ENCODE results near the gene TXNDC2.
"Not testable (repeated sequence)": the region's sequence is repeated elsewhere in the genome, so short reads cannot be mapped to it uniquely, and the experiment has no call there.

TXNDC2 gene

DNA sequence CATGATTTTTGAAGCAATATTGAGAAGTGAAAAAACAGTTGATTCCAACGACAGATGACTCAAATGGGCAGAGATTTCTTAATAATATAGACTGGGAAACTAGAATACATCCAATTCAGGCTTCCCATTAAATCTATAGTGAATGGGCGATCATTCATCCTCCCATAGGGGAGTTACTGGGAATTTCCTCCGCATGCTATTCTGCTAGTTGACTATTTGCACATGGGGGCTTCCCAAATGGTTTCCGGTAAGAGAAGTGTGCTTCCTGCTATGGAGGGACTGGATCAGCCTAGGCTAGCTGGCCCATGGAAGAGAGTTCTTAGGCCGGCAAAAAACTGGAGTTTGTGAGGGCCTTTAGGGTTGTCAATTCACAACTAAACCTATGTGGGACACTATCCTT lies 25.5 kb downstream of the TXNDC2 start:
- no peak overlapping the region for H3K27ac Mint-ChIP-seq
- H3K9me3 Mint-ChIP-seq = no peaks in the 10 kb centered on the region
- H3K27me3 Mint-ChIP-seq = peaks cover 3% of the 10 kb centered on the region
- no peaks in the 10 kb centered on the region for H3K36me3 Mint-ChIP-seq
- H3K4me3 Mint-ChIP-seq = no peak overlapping the region
- H3K4me1 Mint-ChIP-seq = peaks cover 22% of the 10 kb centered on the region

DNA sequence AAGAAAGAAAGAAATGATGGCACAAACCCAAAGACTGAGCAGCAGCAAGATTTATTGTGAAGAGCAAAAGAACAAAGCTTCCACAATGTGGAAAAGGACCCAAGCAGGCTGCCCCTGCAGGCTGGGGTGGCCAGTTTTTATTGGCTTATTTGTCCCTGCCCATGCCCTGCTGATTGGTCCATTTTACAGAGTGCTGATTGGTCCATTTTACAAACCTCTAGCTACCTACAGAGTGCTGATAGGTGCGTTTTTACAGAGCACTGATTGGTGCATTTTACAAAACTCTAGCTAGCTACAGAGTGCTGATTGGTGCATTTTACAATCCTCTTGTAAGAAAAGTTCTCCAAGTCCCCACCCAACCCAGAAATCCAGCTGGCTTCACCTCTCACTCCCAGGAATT lies 26.5 kb downstream of the TXNDC2 start:
- not testable (repeated sequence) for H3K36me3 Mint-ChIP-seq, H3K4me3 Mint-ChIP-seq, H3K27me3 Mint-ChIP-seq, H3K9me3 Mint-ChIP-seq, H3K27ac Mint-ChIP-seq
- peaks cover 29% of the 10 kb centered on the region for H3K4me1 Mint-ChIP-seq

DNA sequence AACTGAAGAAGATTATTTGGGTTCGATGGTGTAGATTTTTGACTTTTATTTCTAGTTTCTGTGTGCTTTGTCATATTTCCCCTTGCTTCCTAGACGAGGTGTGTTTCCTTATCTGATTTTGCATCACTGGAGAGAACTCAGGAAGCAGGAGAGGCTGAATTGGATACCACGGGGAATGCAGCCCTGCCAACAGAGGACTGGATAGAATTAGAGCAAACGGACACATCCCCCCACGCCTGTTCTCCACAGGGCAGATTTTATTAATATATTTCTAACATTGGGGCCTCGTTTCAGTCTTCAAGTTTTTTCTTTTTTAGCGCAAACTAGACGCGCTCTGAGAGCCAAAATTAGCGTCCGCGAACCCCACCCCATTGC lies 27.4 kb downstream of the TXNDC2 start:
- H3K27me3 Mint-ChIP-seq = no peaks in the 10 kb centered on the region
- H3K27ac Mint-ChIP-seq = peak overlapping the region; percentile 97
- H3K9me3 Mint-ChIP-seq = no peaks in the 10 kb centered on the region
- peak overlapping the region; percentile 93 for H3K4me3 Mint-ChIP-seq
- H3K36me3 Mint-ChIP-seq = no peaks in the 10 kb centered on the region
- peaks cover 29% of the 10 kb centered on the region for H3K4me1 Mint-ChIP-seq

DNA sequence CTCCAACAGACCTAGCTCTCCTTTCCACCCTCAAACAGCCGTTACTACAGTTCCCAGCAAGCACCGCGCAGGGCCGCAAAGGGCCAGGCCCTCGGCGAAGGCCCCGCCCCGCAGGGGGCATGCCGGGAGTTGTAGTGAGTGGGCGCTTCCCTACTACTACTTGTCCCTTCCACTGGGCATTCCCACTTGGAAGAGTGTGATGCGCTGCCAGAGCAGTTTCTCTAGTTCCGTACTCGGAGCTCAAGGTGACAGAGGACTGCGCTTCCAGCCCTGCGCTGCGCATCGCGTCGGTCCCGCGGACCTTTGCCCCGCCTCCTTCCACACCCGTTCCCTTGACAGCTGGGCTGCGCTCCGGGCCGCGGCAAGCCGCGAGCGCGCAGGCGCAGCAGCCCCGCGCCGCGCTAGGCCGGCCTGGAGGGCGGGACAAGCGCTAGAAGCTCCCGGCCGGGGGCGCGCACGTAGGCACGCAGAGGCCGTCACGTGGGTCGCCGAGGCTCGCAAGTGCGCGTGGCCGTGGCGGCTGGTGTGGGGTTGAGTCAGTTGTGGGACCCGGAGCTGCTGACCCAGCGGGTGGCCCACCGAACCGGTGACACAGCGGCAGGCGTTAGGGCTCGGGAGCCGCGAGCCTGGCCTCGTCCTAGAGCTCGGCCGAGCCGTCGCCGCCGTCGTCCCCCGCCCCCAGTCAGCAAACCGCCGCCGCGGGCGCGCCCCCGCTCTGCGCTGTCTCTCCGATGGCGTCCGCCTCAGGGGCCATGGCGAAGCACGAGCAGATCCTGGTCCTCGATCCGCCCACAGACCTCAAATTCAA lies 28.0 kb downstream of the TXNDC2 start, which contains the start of gene VAPA:
Gene VAPA (plus strand): TSS at position 491 of the 808 bp plus-strand sequence. CDS start 241 bp downstream, at position 732.
- Mint-ChIP-seq H3K27me3 (no peaks in the 10 kb centered on the region), H3K4me1 (peaks cover 29% of the 10 kb centered on the region), H3K4me3 (peak within 1 kb of the TSS; percentile 97), H3K9me3 (no peaks in the 10 kb centered on the region), H3K36me3 (no peaks in the 10 kb centered on the region), H3K27ac (peak within 1 kb of the TSS; percentile 97)

DNA sequence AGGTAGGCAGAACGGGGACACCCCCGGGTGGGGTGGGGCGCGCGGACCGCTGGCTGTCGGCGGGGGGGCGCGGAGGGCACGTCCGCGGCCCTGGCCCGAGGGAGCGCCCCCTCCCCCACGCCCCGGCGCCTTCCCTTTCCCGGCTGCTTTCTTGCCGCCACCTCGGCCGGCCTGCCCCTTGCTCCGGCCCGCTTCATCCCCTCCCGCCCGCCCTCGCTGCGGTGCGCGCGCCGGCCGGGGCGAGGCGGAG lies 28.5 kb downstream of the TXNDC2 start:
- Mint-ChIP-seq H3K36me3 (no peaks in the 10 kb centered on the region), H3K27me3 (no peaks in the 10 kb centered on the region), H3K9me3 (no peaks in the 10 kb centered on the region), H3K4me1 (peaks cover 29% of the 10 kb centered on the region), H3K27ac (no peak overlapping the region), H3K4me3 (peak overlapping the region; percentile 93)

DNA sequence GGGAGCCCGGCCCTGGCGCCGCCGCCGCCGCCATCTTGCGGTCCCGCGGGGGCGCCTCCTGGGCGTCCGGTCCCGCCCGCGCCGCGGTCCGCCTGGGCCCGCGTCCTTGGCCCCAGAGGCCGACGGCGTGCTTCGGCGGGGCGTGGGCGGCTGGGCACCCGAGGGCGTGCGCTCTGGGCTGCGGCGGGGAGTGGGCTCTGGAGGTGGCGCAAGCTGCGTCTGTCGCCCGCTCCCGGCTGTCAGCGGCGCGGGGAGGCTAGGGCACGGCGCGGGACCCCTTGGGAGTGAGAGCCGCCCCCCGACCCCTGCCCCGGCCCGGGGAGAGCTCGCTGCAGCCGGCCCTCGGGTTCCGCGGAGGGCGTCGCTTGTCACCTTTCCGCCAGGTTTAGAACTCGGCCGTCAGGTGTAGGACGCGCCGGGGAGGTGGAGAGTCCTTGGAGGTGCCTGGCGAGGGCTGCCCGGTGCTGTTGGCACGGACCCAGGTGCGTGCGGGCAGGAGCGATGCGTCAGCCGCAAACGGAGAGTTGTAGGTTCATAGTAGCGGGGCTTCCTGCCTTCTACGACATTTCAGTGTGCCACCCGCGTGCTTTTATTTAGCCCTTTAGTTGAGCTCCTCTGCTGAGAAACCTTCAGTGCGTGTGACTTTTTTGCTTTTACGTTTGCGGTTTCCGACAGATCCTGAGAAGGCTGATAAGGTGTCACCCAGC lies 29.0 kb downstream of the TXNDC2 start:
- H3K9me3 Mint-ChIP-seq = no peaks in the 10 kb centered on the region
- peaks cover 29% of the 10 kb centered on the region for H3K4me1 Mint-ChIP-seq
- H3K27me3 Mint-ChIP-seq = no peaks in the 10 kb centered on the region
- H3K27ac Mint-ChIP-seq = peak overlapping the region; percentile 96
- no peaks in the 10 kb centered on the region for H3K36me3 Mint-ChIP-seq
- peak overlapping the region; percentile 97 for H3K4me3 Mint-ChIP-seq

DNA sequence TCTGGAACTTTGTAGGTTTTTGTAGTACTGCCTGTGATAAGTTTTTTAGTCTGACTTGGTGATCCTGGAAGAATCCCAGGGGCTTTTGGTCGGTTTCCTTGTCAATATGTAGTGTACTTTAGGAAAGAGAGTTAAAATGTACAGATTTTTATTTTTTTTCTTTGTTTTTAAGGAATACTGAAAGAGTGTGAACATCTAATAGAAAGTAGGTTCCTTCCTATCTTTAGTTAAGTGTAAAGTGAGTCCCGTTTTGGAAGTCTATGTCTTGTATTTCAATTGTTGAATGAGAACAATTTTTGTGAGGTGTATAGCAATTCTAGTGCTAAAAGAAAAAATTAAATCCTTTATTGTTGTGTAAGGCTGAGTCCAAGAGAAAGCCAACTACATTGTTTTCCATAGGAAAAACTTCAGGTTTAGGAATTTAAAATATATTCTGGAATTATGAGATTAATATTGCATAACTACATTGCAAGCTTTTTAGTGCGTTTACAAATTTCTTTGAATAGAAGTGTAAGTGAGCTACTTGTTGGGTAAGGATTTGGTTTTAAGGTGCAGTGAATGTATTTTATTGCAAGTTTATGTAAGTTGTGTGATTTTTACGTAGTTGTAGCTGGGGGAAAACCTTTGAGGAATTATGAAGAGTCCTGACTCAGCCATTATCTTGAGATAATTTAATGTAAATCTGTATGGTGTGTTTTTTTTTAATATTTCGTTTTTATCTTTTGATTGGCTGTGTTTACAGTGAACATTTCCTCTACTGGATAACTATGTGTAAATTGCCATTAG lies 29.7 kb downstream of the TXNDC2 start:
- no peaks in the 10 kb centered on the region for H3K36me3 Mint-ChIP-seq

DNA sequence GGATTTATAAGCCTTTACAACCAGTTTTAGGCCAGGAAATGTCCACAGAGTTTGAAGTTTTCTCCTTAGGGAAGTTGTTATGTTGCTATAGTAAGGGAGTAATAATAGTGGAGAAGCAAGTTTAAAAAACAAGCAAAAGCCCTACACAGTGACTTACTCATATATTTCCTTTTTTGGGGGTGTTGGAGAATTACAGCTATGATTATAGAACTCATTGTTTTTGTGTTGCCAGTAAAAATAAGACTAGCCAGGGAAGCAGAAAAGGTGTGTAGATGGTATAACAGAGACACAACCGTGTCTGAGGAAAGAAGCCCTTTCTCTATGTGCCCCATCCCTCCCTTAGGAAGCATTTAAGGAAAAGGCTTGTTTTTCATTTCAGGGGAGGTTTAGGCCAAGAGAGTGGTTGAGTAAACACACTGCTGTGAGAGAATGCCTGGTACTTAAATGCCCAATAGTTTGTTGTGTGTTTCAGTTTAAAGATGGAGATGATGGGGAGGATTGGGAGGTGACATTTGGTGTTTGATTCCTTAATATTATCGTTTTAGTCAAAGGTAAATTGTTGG lies 30.4 kb downstream of the TXNDC2 start:
- Mint-ChIP-seq H3K4me1 (peaks cover 29% of the 10 kb centered on the region), H3K9me3 (no peaks in the 10 kb centered on the region), H3K4me3 (peak overlapping the region; percentile 97), H3K27ac (peak overlapping the region; percentile 84), H3K36me3 (no peaks in the 10 kb centered on the region), H3K27me3 (no peaks in the 10 kb centered on the region)

More for the DNA sequence above, 29.7 kb downstream of the TXNDC2 start:
- peaks cover 29% of the 10 kb centered on the region for H3K4me1 Mint-ChIP-seq
- H3K4me3 Mint-ChIP-seq = peak overlapping the region; percentile 97
- H3K27ac Mint-ChIP-seq = peak overlapping the region; percentile 96
- H3K27me3 Mint-ChIP-seq = no peaks in the 10 kb centered on the region
- H3K9me3 Mint-ChIP-seq = no peaks in the 10 kb centered on the region

DNA sequence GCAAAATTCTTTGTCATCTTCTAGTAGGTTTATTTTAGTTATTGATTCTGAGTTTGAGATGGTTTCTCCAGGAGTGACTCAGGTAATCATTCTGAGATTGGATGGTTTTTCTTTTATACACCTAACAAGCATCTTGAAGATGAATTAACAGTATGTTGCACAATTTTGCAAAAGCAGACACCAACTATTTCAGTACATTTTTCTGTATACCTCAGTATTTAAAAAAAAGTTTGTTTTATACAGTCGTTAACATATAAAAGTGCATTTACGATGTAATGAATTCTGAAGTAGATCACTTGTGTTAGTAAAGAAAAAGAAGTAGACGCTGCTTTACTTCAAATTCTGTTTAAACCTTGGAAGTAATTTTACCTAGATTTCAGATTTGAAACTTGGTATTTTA lies 31.0 kb downstream of the TXNDC2 start:
- no peaks in the 10 kb centered on the region for H3K36me3 Mint-ChIP-seq
- H3K9me3 Mint-ChIP-seq = no peaks in the 10 kb centered on the region
- peak overlapping the region; percentile 97 for H3K4me3 Mint-ChIP-seq
- no peaks in the 10 kb centered on the region for H3K27me3 Mint-ChIP-seq
- peaks cover 29% of the 10 kb centered on the region for H3K4me1 Mint-ChIP-seq
- peak overlapping the region; percentile 84 for H3K27ac Mint-ChIP-seq

DNA sequence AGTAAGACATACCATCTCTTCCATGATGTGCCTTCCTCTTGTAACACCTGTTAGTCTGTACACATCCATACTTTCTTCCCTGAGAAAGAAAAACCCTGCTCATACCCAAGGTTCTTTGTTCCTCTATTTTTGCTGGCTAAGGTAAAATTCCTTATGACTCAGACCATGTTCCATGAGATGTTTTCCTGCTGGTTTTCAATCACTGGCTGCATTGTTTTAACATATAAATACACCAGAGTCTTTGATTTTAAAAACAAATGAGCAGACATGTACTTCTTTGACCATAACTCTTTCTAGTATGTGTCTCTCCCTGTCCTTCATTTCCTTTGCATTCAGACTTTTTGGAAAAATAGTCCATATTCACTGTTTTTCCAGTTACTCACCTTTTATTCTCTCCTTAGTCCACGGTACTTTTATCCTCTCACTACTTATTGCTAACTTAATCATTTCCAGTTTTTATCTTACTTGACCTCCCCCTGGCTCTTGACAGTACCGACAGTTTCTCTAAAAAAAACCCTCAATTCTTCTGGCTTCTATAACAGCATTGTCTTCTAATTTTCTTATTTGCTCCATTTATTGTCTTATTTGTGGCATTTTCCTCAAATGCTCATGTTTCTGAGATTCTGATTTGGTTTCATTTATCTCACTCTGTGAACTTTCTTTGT lies 32.4 kb downstream of the TXNDC2 start:
- Mint-ChIP-seq H3K4me1 (peaks cover 28% of the 10 kb centered on the region), H3K36me3 (no peaks in the 10 kb centered on the region), H3K27me3 (no peaks in the 10 kb centered on the region), H3K4me3 (no peak overlapping the region), H3K27ac (no peak overlapping the region), H3K9me3 (no peaks in the 10 kb centered on the region)

DNA sequence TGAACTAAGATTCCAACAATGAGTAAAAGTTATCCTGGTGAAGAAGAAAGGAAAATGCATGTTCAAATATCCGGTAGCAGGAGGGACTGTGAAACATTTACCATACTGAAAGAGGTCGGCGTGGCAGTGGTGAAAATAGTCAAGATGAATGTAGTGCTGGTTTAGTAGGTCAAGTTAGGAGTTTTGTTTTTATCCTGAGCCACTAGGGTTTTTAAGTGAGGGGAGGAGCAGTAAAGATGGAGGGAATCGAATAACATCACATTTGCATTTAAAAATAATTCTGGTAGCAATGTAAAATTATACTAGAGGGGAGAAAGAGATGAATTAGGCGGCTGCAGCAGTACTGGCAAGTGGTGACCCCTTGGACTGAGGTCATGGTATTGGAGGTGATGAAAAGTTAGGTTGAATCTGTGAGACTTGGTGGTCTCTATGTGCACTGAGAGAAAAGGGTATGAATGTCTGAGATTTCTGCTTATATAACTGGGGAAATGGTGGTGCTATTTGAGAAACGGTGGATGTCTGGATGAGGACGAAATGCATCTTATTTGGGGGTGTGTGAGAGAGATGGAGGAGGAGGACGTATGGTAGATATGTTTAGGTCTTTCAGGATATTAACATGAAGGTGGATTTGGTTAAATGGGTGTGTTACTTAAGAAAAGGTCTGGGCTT lies 33.9 kb downstream of the TXNDC2 start:
- Mint-ChIP-seq H3K27ac (no peak overlapping the region), H3K27me3 (no peaks in the 10 kb centered on the region), H3K9me3 (no peaks in the 10 kb centered on the region)

DNA sequence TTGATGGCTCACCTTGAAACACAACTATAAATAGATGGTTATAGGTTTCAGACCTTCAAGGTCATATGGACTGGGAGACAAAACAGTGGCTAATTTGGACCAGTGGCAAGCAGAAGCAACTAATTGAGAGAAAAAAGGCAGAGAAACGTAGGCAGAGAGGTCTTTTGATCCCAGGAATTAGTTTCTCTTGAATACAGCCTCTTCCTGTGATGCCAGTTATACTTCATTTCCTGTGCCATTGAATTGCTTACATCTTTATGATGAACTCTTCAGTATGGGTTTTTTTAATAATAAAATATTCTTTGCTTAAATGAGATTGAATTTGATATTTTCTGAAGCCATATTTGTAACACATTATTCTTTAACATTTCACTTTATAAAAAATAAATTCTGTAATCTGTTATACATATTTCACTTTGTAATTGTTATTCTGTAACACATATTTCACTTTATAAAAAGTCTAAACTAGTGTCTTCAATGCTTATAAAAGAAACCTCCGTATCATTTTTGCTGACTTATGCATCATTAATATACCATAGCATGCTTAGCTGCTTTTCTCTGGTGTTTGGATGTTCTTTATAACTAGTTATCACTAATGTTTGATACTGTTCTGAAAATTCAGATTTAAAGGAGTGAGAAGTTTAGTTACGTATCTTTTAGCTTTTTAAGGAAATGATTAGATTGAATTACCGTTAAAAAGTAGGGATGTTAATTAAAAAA lies 37.0 kb downstream of the TXNDC2 start:
- Mint-ChIP-seq H3K4me1 (peaks cover 49% of the 10 kb centered on the region), H3K27ac (peak overlapping the region; percentile 84), H3K4me3 (peak overlapping the region; percentile 66), H3K9me3 (no peaks in the 10 kb centered on the region), H3K27me3 (no peaks in the 10 kb centered on the region), H3K36me3 (no peaks in the 10 kb centered on the region)

More for the DNA sequence above, 33.9 kb downstream of the TXNDC2 start:
- no peaks in the 10 kb centered on the region for H3K36me3 Mint-ChIP-seq
- no peak overlapping the region for H3K4me3 Mint-ChIP-seq
- H3K4me1 Mint-ChIP-seq = peaks cover 38% of the 10 kb centered on the region

DNA sequence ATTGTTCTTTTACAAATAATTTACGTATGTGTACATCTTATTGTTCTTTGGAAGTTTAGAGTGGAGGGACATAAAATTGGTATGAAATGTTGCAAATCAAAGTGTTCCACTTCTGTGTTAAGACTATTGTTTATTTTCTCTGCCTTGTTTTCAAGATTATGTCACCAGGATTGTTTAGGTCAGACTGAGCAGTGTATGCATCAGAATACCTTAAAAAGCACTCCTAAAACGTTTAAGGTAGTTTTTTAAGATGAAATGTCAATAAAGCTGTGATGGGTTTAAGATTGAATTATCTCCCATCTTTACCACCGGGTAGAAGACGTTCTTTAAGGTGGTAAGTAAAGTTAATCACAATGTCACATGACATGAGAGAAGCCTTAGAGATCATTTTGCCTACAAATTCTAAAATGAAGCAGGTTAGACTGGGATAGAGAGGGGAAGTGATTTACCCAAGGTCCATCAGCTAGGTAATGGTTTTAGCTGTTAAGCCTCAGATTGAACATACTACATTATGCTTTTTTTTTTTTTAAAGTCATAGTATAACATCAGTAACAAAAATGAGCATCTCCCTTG lies 38.7 kb downstream of the TXNDC2 start:
- H3K4me1 Mint-ChIP-seq = peaks cover 65% of the 10 kb centered on the region
- no peaks in the 10 kb centered on the region for H3K27me3 Mint-ChIP-seq
- H3K4me3 Mint-ChIP-seq = peak overlapping the region; percentile 77
- H3K9me3 Mint-ChIP-seq = no peaks in the 10 kb centered on the region
- no peaks in the 10 kb centered on the region for H3K36me3 Mint-ChIP-seq
- H3K27ac Mint-ChIP-seq = no peak overlapping the region

DNA sequence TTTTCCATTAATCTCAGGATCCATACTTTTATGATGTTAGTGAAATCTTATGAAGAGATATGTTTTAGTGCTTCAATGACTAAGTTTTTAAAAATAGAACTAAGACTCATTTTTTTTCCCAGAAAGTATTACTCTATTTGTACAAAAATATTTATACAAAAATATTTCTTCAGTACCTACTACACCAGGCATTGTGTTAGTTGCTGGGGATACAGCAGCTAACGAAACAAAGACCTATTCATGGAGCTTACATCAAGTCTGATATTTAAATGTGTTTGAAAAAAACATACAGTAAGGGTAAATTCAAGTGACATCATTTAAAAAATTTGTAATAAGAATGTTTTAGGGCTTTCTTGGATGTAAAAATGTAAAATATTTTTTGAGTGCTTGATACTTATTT lies 39.6 kb downstream of the TXNDC2 start:
- H3K4me1 Mint-ChIP-seq = peaks cover 70% of the 10 kb centered on the region
- H3K9me3 Mint-ChIP-seq = no peaks in the 10 kb centered on the region
- H3K4me3 Mint-ChIP-seq = no peak overlapping the region
- H3K36me3 Mint-ChIP-seq = no peaks in the 10 kb centered on the region
- H3K27ac Mint-ChIP-seq = no peak overlapping the region
- H3K27me3 Mint-ChIP-seq = no peaks in the 10 kb centered on the region

Measured in activated naive CD4-positive, alpha-beta T cell treated with anti-CD3 and anti-CD28 coated beads, Interleukin-2, amount 50 U/mL, for 24 hours (primary cell).